Measurements from ENCODE around the gene S1PR4. TPM values are rescaled to one million over a fixed set of nuclear protein-coding genes. Genes with fewer than 3 reads are reported as not detected.
"Not testable (repeated sequence)": the region's sequence is repeated elsewhere in the genome, so short reads cannot be mapped to it uniquely, and the experiment has no call there.

S1PR4 gene
- total RNA-seq, 1 donor from 2014 or later = 5.0 TPM

- DNase-seq (ENCODE audit: low spot score) = no peak
Measured at GRCh38 chr19:3192684-3193083, 14.1 kb downstream of the S1PR4 start.

GRCh38 chr19:3193256-3194105 lies 14.9 kb downstream of the S1PR4 start:
- DNase-seq (ENCODE audit: low spot score) = no peak

GRCh38 chr19:3194106-3195087 lies 15.8 kb downstream of the S1PR4 start:
- DNase-seq (ENCODE audit: low spot score) = no peak

GRCh38 chr19:3196064-3196932 lies 17.7 kb downstream of the S1PR4 start:
- DNase-seq (ENCODE audit: low spot score) = no peak

GRCh38 chr19:3196933-3197205 lies 18.3 kb downstream of the S1PR4 start:
- no peak for DNase-seq (ENCODE audit: low spot score)

GRCh38 chr19:3198901-3199700 lies 20.5 kb downstream of the S1PR4 start:
- no peak for DNase-seq (ENCODE audit: low spot score)

- DNase-seq (ENCODE audit: low spot score) = no peak
Measured at GRCh38 chr19:3201072-3201700, 22.6 kb downstream of the S1PR4 start.

GRCh38 chr19:3201911-3202310 lies 23.3 kb downstream of the S1PR4 start:
- DNase-seq (ENCODE audit: low spot score) = no peak

GRCh38 chr19:3202346-3202745 lies 23.8 kb downstream of the S1PR4 start:
- no peak for DNase-seq (ENCODE audit: low spot score)

GRCh38 chr19:3202895-3203294 lies 24.3 kb downstream of the S1PR4 start:
- DNase-seq (ENCODE audit: low spot score) = not testable (repeated sequence)

GRCh38 chr19:3203805-3204645 lies 25.5 kb downstream of the S1PR4 start:
- DNase-seq (ENCODE audit: low spot score) = no peak

- no peak for DNase-seq (ENCODE audit: low spot score)
Measured at GRCh38 chr19:3204646-3205275, 26.2 kb downstream of the S1PR4 start.

GRCh38 chr19:3206216-3206953 lies 27.8 kb downstream of the S1PR4 start:
- DNase-seq (ENCODE audit: low spot score) = no peak

GRCh38 chr19:3207461-3208242 lies 29.1 kb downstream of the S1PR4 start:
- no peak for DNase-seq (ENCODE audit: low spot score)

- DNase-seq (ENCODE audit: low spot score) = no peak
Measured at GRCh38 chr19:3208317-3209207, 30.0 kb downstream of the S1PR4 start.

Data from mesenteric fat pad (tissue), 1 donor.